ENCODE results near the gene SCN9A.
"Not testable (repeated sequence)": the region's sequence is repeated elsewhere in the genome, so short reads cannot be mapped to it uniquely, and the experiment has no call there.

Gene SCN9A

DNA sequence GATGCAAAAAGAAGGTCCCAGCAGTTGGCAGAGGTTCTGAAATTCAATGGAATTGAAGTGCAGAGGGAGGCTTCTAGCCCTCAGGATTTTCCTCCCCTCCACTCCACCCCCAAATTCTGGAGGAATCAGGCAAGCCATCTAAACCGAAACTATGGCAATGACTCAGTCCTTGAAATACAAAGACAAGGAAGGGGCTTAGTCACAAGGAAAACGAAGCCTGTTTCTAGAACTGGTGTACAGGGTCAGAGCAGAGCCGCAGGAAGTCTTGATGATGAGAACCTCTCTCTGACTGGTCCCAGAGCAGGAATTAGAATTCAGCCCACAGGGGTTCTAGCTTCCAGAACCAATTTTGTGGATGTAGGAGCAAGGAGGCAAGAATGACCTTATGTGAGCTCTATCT lies 136.2 kb downstream of the SCN9A start:
- peak; percentile 83 for DNase-seq

- DNase-seq = no peak
Measured at GRCh38 chr2:166238176-166238575, 137.6 kb downstream of the SCN9A start.

- no peak for DNase-seq
Measured at GRCh38 chr2:166234112-166234846, 141.5 kb downstream of the SCN9A start.

DNA sequence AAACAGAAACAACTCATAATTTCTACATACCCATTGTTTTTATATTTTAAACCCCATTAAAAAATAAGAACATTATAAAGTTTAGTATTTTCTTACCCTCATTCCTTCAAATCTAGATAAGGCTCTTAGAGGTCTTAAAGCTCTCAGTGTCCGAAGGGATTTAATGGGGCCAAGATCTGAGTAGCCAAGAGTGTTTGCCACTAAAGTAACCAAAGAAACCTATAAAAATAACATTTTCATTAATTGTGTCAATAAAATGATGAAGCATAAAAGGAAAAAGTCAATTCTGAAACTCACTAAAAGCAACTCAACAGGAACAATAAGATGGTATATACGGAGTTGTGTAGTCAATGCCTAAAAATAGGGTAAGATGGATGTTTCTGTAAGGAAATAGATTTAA lies 142.5 kb downstream of the SCN9A start:
- no peak for DNase-seq

- DNase-seq = no peak
Measured at GRCh38 chr2:166230724-166231070, 145.0 kb downstream of the SCN9A start.

GRCh38 chr2:166230024-166230723 lies 145.6 kb downstream of the SCN9A start:
- no peak for DNase-seq

- DNase-seq = no peak
Measured at GRCh38 chr2:166229678-166230023, 146.1 kb downstream of the SCN9A start.

DNA sequence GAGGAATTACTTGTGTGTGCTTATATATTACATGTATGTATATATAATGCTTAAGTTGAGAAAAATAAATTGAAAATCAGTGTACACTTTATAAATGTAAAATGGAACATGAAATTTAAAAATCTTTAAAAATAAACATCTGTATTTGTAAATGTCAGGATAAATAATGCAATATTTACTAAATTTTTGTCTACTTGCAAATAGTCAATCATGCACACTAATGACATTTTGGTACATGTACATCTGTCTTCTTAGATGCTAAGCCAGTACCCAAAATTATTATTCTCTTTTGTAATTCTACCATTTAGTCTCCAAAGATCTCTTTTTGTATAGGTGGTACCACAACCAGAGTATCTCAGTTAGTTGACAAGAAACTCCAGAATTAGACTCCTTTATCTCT lies 151.5 kb downstream of the SCN9A start:
- no peak for DNase-seq

- DNase-seq = no peak
Measured at GRCh38 chr2:166223298-166223697, 152.4 kb downstream of the SCN9A start.

GRCh38 chr2:166211079-166211478 lies 164.7 kb downstream of the SCN9A start:
- no peak for DNase-seq

- DNase-seq = not testable (repeated sequence)
Measured at GRCh38 chr2:166209944-166210343, 165.8 kb downstream of the SCN9A start.

DNA sequence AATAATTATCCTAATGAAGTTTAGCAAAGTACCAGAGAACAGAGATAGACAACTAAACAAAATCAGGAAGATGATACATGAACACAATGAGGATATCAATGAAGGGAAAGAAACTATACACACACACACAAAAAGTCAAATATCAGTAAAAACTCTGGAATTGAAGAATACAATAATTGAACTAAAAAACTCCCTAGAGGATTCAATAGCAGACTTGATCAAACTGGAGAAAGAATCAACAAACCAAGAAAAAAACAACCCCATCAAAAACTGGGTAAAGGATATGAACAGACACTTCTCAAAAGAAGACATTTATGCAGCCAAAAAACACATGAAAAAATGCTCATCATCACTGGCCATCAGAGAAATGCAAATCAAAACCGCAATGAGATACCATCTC lies 166.4 kb downstream of the SCN9A start:
- DNase-seq = not testable (repeated sequence)

DNA sequence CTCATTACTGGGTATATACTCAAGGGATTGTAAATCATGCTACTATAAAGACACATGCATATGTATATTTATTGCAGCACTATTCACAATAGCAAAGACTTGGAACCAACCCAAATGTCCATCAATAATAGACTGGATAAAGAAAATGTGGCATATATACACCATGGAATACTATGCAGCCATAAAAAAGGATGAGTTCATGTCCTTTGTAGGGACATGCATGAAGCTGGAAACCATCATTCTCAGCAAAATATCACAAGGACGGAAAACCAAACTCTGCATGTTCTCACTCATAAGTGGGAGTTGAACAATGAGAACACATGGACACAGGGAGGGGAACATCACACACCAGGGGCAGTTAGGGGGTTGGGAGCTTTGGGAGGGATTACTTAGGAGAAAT lies 169.6 kb downstream of the SCN9A start:
- not testable (repeated sequence) for DNase-seq

DNA sequence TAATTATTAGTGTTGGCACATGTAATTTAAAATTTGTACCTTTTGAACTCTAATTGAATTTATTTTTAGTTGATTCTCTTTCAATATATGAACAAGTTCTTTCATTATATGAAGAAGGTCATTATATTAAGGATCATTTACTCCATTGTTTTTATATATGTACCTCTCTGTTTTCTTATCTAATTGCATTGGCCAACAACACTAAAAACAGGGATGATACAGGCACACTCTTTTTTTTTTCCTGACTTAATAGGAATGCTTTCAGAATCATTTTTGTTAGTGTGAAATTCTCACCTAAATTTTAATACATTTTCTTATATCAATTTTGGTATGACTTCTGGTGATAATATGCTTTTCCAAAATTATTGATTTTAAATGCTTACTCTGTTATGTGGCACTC lies 173.0 kb downstream of the SCN9A start:
- no peak for DNase-seq

DNA sequence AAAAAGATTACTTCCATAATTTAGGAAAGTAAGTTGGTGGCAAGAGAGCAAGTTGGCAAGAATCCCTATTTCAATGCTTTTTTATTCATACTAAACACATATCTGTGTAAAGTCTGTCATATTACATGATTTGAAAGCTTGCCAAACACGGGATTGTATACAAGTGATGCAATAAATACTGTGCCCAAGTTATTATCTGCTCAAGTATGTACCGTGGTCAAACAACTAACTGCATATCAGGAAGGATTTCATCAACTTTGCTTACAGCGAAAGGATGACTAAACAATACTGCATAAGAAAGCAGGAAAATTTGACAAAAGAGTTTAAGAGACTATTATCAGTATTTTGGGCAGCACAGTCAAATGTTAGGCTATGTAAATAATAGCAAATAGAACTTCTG lies 178.3 kb downstream of the SCN9A start:
- no peak for DNase-seq

DNA sequence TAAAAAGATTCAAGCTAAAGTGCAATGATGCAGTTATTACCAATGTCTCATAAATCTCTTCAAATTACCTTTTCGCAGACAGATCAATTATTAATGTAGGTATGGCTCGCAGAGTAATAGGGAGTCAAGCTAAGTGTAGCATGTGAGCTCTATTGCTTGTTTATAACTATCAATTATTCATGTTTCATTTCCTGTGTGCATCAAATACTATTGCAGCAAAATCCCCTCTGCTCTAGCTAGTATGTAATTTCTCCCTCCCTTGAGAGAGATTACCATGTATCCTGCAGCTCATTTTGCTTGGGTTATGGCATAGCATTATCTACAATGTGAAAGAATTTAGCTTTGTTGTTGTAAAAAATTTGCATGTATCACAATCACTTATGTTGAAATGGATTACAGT lies 182.3 kb downstream of the SCN9A start:
- DNase-seq = no peak

GRCh38 chr2:166188084-166188483 lies 187.7 kb downstream of the SCN9A start:
- DNase-seq = no peak

DNA sequence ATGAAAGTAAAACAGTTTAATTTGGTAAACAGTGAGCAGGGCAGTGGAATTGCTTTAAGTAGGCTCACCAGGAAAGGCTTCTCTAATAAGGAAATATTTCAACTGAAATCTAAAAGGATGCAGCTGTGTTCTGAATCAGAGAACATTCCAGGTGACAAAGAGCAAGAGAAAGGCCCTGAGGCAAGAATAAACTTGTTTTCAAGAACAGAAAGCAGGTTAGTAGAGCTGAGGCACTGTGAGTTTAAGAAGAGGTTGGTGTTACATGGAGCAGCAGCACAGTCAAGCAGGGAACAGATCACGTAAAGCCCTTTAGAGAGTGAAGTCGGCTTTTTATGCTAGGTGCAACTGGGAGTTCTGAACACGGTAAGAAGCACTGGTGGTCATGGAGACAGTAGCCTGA lies 191.0 kb downstream of the SCN9A start:
- DNase-seq = peak; percentile 64

DNA sequence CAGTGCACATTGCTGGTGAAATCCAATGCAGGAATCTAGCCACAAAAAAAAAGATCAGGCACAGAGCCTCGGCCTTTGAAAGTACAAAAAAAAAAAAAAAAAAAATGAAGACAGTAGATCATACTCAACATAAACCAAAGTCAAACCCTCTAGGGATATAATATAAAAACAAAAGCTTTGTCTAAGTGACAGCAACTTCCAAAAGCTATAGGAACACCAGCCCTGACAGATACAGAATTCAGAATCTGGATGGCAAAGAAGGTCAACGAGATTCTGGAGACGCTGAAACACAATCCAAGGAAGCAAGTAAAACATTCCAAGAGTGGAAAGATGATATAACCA lies 194.0 kb downstream of the SCN9A start:
- DNase-seq = no peak

- peak; percentile 72 for DNase-seq
Measured at GRCh38 chr2:166180951-166181812, 194.6 kb downstream of the SCN9A start.

- no peak for DNase-seq
Measured at GRCh38 chr2:166179201-166179600, 196.5 kb downstream of the SCN9A start.

DNA sequence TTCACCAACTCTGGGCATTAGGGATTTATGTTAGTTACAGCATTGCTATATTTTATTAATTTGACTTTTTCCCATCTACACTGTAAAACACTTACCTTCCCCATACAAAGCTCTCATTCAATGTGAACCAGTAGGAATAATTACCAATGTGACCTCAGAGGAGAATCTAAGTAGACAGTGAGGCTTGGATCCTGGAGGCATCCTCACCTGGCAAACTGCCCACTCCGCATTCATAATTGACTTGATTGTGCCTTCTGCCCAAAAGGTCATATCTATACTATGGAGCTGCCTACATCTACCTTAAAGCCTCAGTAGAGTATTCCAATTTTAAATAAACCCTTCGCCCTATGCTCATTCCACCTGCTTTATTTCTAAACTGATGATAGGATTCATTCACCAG lies 202.5 kb downstream of the SCN9A start:
- no peak for DNase-seq

GRCh38 chr2:166171216-166171615 lies 204.5 kb downstream of the SCN9A start:
- DNase-seq = no peak

DNA sequence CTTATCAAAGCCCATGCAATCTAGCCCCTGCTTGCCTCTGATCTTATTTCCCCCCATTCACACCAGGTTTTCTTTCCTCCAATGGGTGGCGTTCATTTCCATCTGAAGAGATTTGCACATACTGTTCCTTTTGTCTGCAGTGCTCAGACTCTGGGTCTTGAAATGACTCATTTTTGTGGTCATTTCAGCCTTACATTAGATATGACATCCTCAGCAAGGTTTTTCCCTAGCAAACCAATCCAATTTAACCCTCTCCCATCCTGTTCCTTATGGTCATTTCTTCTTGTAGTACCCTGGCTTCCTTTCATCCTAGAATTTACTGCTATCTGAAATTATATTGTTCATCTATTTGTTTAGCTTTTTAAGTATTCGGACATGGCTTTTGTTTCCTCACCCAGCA lies 205.4 kb downstream of the SCN9A start:
- no peak for DNase-seq
